ENCODE data around the gene BPTF.

DNA sequence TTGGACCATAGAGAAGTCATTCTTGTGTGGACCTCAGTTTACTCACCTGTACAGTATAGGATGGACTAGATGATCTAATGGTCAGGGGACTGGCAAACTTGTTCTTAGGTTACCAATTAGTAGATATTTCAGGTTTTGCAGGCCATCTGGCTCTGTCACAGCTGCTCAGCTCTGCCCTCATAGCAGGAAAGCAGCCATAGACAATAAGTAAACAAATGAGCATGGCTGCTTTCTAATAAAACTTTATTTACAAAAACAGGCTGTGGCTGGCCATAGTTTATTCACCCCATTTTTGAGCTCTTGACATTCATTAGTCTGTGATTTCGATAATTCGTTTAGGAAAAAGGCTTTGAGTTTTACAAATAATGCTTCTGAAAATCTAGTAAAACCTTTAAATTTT is 12.7 kb downstream of the BPTF start:
- TF ChIP-seq, protein P1, sequence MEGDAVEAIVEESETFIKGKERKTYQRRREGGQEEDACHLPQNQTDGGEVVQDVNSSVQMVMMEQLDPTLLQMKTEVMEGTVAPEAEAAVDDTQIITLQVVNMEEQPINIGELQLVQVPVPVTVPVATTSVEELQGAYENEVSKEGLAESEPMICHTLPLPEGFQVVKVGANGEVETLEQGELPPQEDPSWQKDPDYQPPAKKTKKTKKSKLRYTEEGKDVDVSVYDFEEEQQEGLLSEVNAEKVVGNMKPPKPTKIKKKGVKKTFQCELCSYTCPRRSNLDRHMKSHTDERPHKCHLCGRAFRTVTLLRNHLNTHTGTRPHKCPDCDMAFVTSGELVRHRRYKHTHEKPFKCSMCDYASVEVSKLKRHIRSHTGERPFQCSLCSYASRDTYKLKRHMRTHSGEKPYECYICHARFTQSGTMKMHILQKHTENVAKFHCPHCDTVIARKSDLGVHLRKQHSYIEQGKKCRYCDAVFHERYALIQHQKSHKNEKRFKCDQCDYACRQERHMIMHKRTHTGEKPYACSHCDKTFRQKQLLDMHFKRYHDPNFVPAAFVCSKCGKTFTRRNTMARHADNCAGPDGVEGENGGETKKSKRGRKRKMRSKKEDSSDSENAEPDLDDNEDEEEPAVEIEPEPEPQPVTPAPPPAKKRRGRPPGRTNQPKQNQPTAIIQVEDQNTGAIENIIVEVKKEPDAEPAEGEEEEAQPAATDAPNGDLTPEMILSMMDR (conservative IDR thresholded peaks at IDR 0.05 in 1 of 2, IDR thresholded peaks at IDR 0.05 in 1 of 2; ENCODE audit: extremely low read depth in 1 of 2, insufficient read depth in 1 of 2, low read depth in 1 of 2, low read length in 2 of 2): no peak
- TF ChIP-seq EZH2 (IDR thresholded peaks at IDR 0.05; ENCODE audit: borderline replicate concordance, low read length): no peak
